ENCODE measurements around the gene ATP1A4.

Gene ATP1A4

DNA sequence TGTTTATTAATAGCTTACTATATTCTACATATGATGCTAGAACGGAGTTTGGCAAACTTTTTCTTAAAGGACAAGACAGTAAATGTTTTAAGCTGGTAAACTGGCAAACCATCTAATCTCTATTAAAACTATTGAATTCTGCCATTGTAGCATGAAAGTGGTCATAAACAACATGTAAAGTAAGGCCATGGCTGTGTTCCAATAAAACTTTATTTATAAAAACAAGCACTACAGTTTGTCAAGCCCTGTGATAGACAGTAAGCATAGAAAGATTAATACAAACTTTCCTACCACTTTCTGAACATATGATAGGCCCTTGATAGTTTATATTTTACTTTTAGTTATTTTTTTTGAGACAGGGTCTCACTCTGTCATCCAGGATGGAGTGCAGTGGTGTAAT, 76.2 kb downstream of the ATP1A4 start:
- DNase-seq (ENCODE audit: low read depth in 2 of 2), result no peak

DNA sequence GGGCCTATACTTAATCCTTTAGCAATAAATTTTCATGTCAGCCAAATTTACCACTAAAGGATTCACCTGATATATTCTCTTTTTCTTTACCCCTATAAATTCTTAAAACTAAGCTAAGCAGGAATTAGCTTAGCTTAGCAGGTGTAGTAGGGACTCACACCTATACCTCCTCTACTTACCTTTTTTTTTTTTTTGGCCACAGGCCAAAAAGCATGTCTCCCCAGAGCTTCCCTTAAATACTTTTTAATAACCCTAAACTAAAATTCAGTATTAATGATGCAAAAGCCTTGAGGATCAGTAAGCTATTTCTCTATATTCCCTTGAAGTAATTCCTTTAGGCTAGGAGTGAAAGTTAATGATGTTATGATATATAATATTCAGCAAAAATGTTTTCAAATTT, 77.0 kb downstream of the ATP1A4 start:
- DNase-seq (ENCODE audit: low read depth in 2 of 2), result no peak

DNA sequence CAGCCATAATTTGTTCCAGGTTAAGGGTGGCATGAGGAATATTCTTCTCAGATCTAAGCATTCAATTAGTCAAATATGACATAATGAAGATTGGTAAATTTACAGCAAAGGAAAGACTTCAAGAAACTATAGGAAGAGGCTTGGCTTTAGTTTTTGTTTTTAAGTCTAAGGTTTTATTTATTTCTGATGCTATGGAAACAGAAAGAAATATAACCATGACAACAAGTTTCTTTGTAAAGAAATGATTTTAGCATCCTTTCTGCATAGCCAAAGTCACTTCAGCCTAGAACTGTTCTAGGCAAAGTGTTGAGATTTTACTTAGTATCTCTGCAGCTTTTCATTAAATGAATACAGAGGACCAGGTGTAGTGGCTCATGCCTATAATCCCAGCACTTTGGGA, 81.5 kb downstream of the ATP1A4 start:
- no peak for DNase-seq (ENCODE audit: low read depth in 2 of 2)
